GM21515 (cell line): Measurements from ENCODE around the gene PODNL1.

Experiments
- ATAC-seq: cut with Tn5 transposase; IDR thresholded peaks from one replicate; pipeline ENCODE4 v1.9.1; 2021; ENCODE audit not compliant: unreplicated experiment

PODNL1 gene

GRCh38 chr19:13938301-13939064 is at the start of gene PODNL1:
Gene PODNL1 (minus strand): TSS chr19:13938417. CDS start chr19:13938181, 236 bp downstream.
- ATAC-seq = no peak

- ATAC-seq = no peak
Observed at GRCh38 chr19:13987101-13987890, 49.1 kb upstream of the PODNL1 start.

- ATAC-seq = peak; percentile 72
Observed at GRCh38 chr19:13986348-13986904, 48.2 kb upstream of the PODNL1 start.

GRCh38 chr19:13985771-13986347 is 47.6 kb upstream of the PODNL1 start:
- ATAC-seq = peak; percentile 8

GRCh38 chr19:13984875-13985741 is 46.9 kb upstream of the PODNL1 start:
- ATAC-seq = no peak

- no peak for ATAC-seq
Observed at GRCh38 chr19:13984186-13984585, 46.0 kb upstream of the PODNL1 start.

- no peak for ATAC-seq
Observed at GRCh38 chr19:13983213-13983889, 45.1 kb upstream of the PODNL1 start.

GRCh38 chr19:13982773-13983172 is 44.6 kb upstream of the PODNL1 start:
- ATAC-seq = no peak

- ATAC-seq = no peak
Observed at GRCh38 chr19:13981988-13982501, 43.8 kb upstream of the PODNL1 start.

- no peak for ATAC-seq
Observed at GRCh38 chr19:13981467-13981866, 43.2 kb upstream of the PODNL1 start.

- ATAC-seq = no peak
Observed at GRCh38 chr19:13981021-13981420, 42.8 kb upstream of the PODNL1 start.

GRCh38 chr19:13980340-13980739 is 42.1 kb upstream of the PODNL1 start:
- no peak for ATAC-seq

- no peak for ATAC-seq
Observed at GRCh38 chr19:13979686-13980085, 41.5 kb upstream of the PODNL1 start.

GRCh38 chr19:13979244-13979615 is 41.0 kb upstream of the PODNL1 start:
- ATAC-seq = no peak

- ATAC-seq = no peak
Observed at GRCh38 chr19:13978351-13979243, 40.4 kb upstream of the PODNL1 start.

GRCh38 chr19:13977803-13978202 is 39.6 kb upstream of the PODNL1 start:
- ATAC-seq = no peak

- no peak for ATAC-seq
Observed at GRCh38 chr19:13976446-13976845, 38.2 kb upstream of the PODNL1 start.

GRCh38 chr19:13975870-13976269 is 37.7 kb upstream of the PODNL1 start:
- no peak for ATAC-seq

GRCh38 chr19:13974073-13974472 is 35.9 kb upstream of the PODNL1 start:
- no peak for ATAC-seq
